IMR-90 (cell line): ENCODE data around the gene RNF19B. TPM values are rescaled to one million over a fixed set of nuclear protein-coding genes. Genes with fewer than 3 reads are reported as not detected.

Experiments used
- ATAC-seq: fragments of 200-7000 bp; cut with Tn5 transposase; 2 replicates; pipeline ENCODE4 v1.9.1; 2020; ENCODE audit warnings: low read depth, mild to moderate bottlenecking, moderate library complexity
- BruUV-seq: library from RNA; stranded (reverse); fragments of 400-500 nt; replicated peaks from 2 replicates; lab custom pipeline; 2021; lab: Mats Ljungman, UMichigan
- CTCF ChIA-PET: fragments of 300-600 bp; formaldehyde crosslinking; extraction: SDS; loops from one replicate; lab custom pipeline; 2021; ENCODE audit warnings: antibody characterized with exemption; lab: Yijun Ruan, JAX
- POLR2A ChIA-PET: fragments of 300-600 bp; sonication (Branson Sonifier 250); formaldehyde crosslinking; loops from one replicate; lab custom pipeline; 2022; ENCODE audit warnings: antibody characterized with exemption; ENCODE audit not compliant: unreplicated experiment; lab: Charles Lee
- DNase-seq: peaks from one replicate; pipeline ENCODE4 v3.0.0; 2013
- H2AFZ ChIP-seq: replicated peaks from 2 replicates; pipeline ENCODE3; 2013; ENCODE audit warnings: low read length, mild to moderate bottlenecking; ENCODE audit not compliant: poor library complexity
- H2AK5ac ChIP-seq: 2 replicates; pipeline ENCODE4 v1.6.1; 2013; ENCODE audit warnings: low read depth, low read length, inconsistent platforms
- H2AK9ac ChIP-seq: replicated peaks from 2 replicates; pipeline ENCODE3; 2013; ENCODE audit warnings: mild to moderate bottlenecking, low read depth, low read length, moderate library complexity; ENCODE audit not compliant: poor library complexity
- H2BK120ac ChIP-seq: 2 replicates; pipeline ENCODE4 v1.6.1; 2013; ENCODE audit warnings: low read depth, low read length, inconsistent platforms
- H2BK15ac ChIP-seq: 3 replicates; pipeline ENCODE4 v1.6.1; 2013; ENCODE audit warnings: low read depth, low read length, inconsistent platforms
- H2BK20ac ChIP-seq: 2 replicates; pipeline ENCODE4 v1.6.1; 2013; ENCODE audit warnings: low read depth, mild to moderate bottlenecking, inconsistent platforms, low read length, moderate library complexity
- H2BK5ac ChIP-seq: 2 replicates; pipeline ENCODE4 v1.6.1; 2013; ENCODE audit warnings: mild to moderate bottlenecking, low read depth, low read length, inconsistent platforms; ENCODE audit not compliant: poor library complexity, severe bottlenecking
- H3K14ac ChIP-seq: replicated peaks from 2 replicates; pipeline ENCODE4 v1.6.1; 2013; ENCODE audit warnings: low read depth, low read length, inconsistent platforms
- H3K18ac ChIP-seq: 2 replicates; pipeline ENCODE4 v1.6.1; 2013; ENCODE audit warnings: low read depth, low read length, control low read depth
- H3K23ac ChIP-seq: 2 replicates; pipeline ENCODE4 v1.6.1; 2013; ENCODE audit warnings: low read depth, low read length, inconsistent platforms
- H3K27ac ChIP-seq: 2 replicates; pipeline ENCODE4 v1.5.1; 2013; ENCODE audit warnings: mild to moderate bottlenecking, control low read depth, low read length; ENCODE audit not compliant: insufficient read depth
- H3K27me3 ChIP-seq: 2 replicates; pipeline ENCODE4 v1.6.1; 2013; ENCODE audit warnings: low read length; ENCODE audit not compliant: control insufficient read depth, insufficient read depth
- H3K36me3 ChIP-seq: 2 replicates; pipeline ENCODE4 v1.6.1; 2013; ENCODE audit warnings: low read length, mixed read lengths; ENCODE audit not compliant: control insufficient read depth, insufficient read depth
- H3K4ac ChIP-seq: 2 replicates; pipeline ENCODE4 v1.6.1; 2013; ENCODE audit warnings: low read depth, low read length, inconsistent platforms
- H3K4me1 ChIP-seq: 2 replicates; pipeline ENCODE4 v1.6.1; 2013; ENCODE audit warnings: low read length, mixed read lengths; ENCODE audit not compliant: control insufficient read depth, insufficient read depth
- H3K4me2 ChIP-seq: 2 replicates; pipeline ENCODE4 v1.6.1; 2013; ENCODE audit warnings: low read depth, mild to moderate bottlenecking, control low read depth, low read length, moderate library complexity
- H3K4me3 ChIP-seq: 2 replicates; pipeline ENCODE4 v1.5.1; 2013; ENCODE audit warnings: low read depth, mild to moderate bottlenecking, control low read depth, low read length, moderate library complexity; ENCODE audit not compliant: insufficient read depth
- H3K56ac ChIP-seq: 2 replicates; pipeline ENCODE4 v1.6.1; 2013; ENCODE audit warnings: low read length, inconsistent platforms; ENCODE audit not compliant: insufficient read depth; ENCODE audit errors: extremely low read depth
- H3K79me1 ChIP-seq, 2 experiments: 2 replicates each; pipeline ENCODE4 v1.6.1; 2013; ENCODE audit warnings: low read length in 2 of 2, inconsistent platforms in 1 of 2, low read depth in 1 of 2
- H3K9ac ChIP-seq: 2 replicates; pipeline ENCODE4 v1.6.1; 2013; ENCODE audit warnings: low read depth, low read length, control low read depth
- H3K9me1 ChIP-seq: 2 replicates; pipeline ENCODE4 v1.6.1; 2013; ENCODE audit warnings: low read length, inconsistent platforms; ENCODE audit not compliant: insufficient read depth
- H3K9me3 ChIP-seq: 2 replicates; pipeline ENCODE4 v1.6.1; 2013; ENCODE audit warnings: low read length; ENCODE audit not compliant: control insufficient read depth, insufficient read depth
- H4K20me1 ChIP-seq: 2 replicates; pipeline ENCODE4 v1.6.1; 2013; ENCODE audit warnings: low read length, inconsistent platforms; ENCODE audit not compliant: insufficient read depth
- H4K5ac ChIP-seq: 2 replicates; pipeline ENCODE4 v1.6.1; 2013; ENCODE audit warnings: mild to moderate bottlenecking, low read depth, low read length, control low read depth
- H4K8ac ChIP-seq, 2 experiments: 2 replicates each; pipeline ENCODE4 v1.6.1; 2013; ENCODE audit warnings: low read depth in 2 of 2, low read length in 2 of 2, control low read depth in 1 of 2, inconsistent platforms in 1 of 2
- H4K91ac ChIP-seq: 2 replicates; pipeline ENCODE4 v1.6.1; 2013; ENCODE audit warnings: low read depth, low read length, inconsistent platforms; ENCODE audit not compliant: insufficient read depth
- CEBPB ChIP-seq: IDR thresholded peaks from 2 replicates; pipeline ENCODE4 v1.6.1; 2012; ENCODE audit warnings: low read depth, low read length, improper control_type of control experiment
- CHD1 ChIP-seq: IDR thresholded peaks from 2 replicates; pipeline ENCODE4 v1.6.1; 2012; ENCODE audit warnings: low read depth, low read length, improper control_type of control experiment
- FOS ChIP-seq: fragments of 150-350 bp; IDR thresholded peaks from 2 replicates; pipeline ENCODE4 v1.6.1; 2016; ENCODE audit warnings: low read depth, low read length
- MAFK ChIP-seq: IDR thresholded peaks from 2 replicates; pipeline ENCODE4 v1.6.1; 2012; ENCODE audit warnings: low read depth, low read length, improper control_type of control experiment
- MAZ ChIP-seq: IDR thresholded peaks from 2 replicates; pipeline ENCODE4 v1.6.1; 2012; ENCODE audit warnings: low read depth, mild to moderate bottlenecking, low read length, improper control_type of control experiment, moderate library complexity, borderline replicate concordance
- NFE2L2 ChIP-seq: fragments of 150-350 bp; IDR thresholded peaks from 2 replicates; pipeline ENCODE4 v1.6.1; 2016; ENCODE audit warnings: low read depth, mild to moderate bottlenecking, low read length
- POLR2A ChIP-seq: IDR thresholded peaks from 2 replicates; pipeline ENCODE4 v1.6.1; 2012; ENCODE audit warnings: mild to moderate bottlenecking, low read depth, low read length
- RCOR1 ChIP-seq: IDR thresholded peaks from 2 replicates; pipeline ENCODE4 v1.6.1; 2012; ENCODE audit warnings: mild to moderate bottlenecking, low read length, improper control_type of control experiment; ENCODE audit not compliant: insufficient replicate concordance
- RFX5 ChIP-seq: IDR thresholded peaks from 2 replicates; pipeline ENCODE4 v1.8.0; 2012; ENCODE audit warnings: low read depth, mild to moderate bottlenecking, low read length, moderate library complexity
- SMC3 ChIP-seq: fragments of 150-350 bp; IDR thresholded peaks from 2 replicates; pipeline ENCODE4 v1.6.1; 2016; ENCODE audit warnings: low read depth, mild to moderate bottlenecking, antibody characterized with exemption, low read length, moderate library complexity
- WGBS, 2 experiments: methylation state at CpG; one replicate each; pipeline versions ENCODE4 v1.1.5 to v1.1.7; 2013; ENCODE audit warnings: missing lambda C conversion rate in 2 of 2; ENCODE audit not compliant: insufficient read length in 1 of 2; ENCODE audit errors: extremely low coverage in 2 of 2; 5-methylcytosine and 5-hydroxymethylcytosine counted together
- dilution Hi-C: fragments of 300-500 bp; cut with HindIII; formaldehyde crosslinking; loops from one replicate; pipeline ENCODE4 v1.14.3; 2018; ENCODE audit warnings: low sequenced_read_pairs; ENCODE audit not compliant: unreplicated experiment
- in situ Hi-C: fragments of 300-500 bp; cut with MboI; formaldehyde crosslinking; loops from 3 replicates; pipeline ENCODE4 v1.14.3; 2019; ENCODE audit warnings: low sequenced_read_pairs, inconsistent platforms, mixed read lengths
- intact Hi-C: fragments of 100-400 bp; cut with micrococcal nuclease; formaldehyde crosslinking; loops from 2 replicates; pipeline ENCODE4 v1.10.0; 2022
- polyA plus RNA-seq, 3 experiments: library from polyadenylated mRNA; depleted of rRNA; stranded (reverse); fragments of >200 nt; gene quantifications; 2 replicates each; pipeline ENCODE4 v1.2.3, GENCODE V29; 2012; ENCODE audit warnings: low replicate concordance in 1 of 3
- total RNA-seq: library from RNA; depleted of rRNA; stranded (reverse); fragments of >200 nt; gene quantifications from 2 replicates; pipeline ENCODE4 v1.2.3, GENCODE V29; 2012
- TF ChIP-seq, protein P1 (sequence below): conservative IDR thresholded peaks from 2 replicates; pipeline ENCODE4 v1.5.1; 2012; ENCODE audit warnings: mild to moderate bottlenecking, low read depth, low read length, improper control_type of control experiment
- TF ChIP-seq, protein P2 (sequence below): fragments of 150-350 bp; IDR thresholded peaks from 2 replicates; pipeline ENCODE4 v1.6.1; 2016; ENCODE audit warnings: low read depth, mild to moderate bottlenecking, low read length, moderate library complexity, borderline replicate concordance

The RNF19B gene
- total and polyA plus RNA-seq, 2 of the 4 experiments (the other 2 are of a cell fraction) = 10.0 to 11.6 TPM

- no peak overlapping the region for H2BK5ac ChIP-seq
- H3K4me1 ChIP-seq = peaks cover 2% of the 10 kb centered on the region; the same call in 1 of the 2 replicates
- H2AK5ac ChIP-seq = peak overlapping the region; percentile 58
- peak overlapping the region; percentile 83 for H4K5ac ChIP-seq
- no peak for DNase-seq
- peaks cover 5% of the 10 kb centered on the region for H3K27me3 ChIP-seq
- H3K18ac ChIP-seq = peak overlapping the region; percentile 17; the same call in 1 of the 2 replicates
- H3K9ac ChIP-seq = peak overlapping the region; percentile 49
- intact Hi-C loops = no loop called here
- peak overlapping the region; percentile 40; the same call in 1 of the 2 replicates for H2BK120ac ChIP-seq
- H3K79me1 ChIP-seq = peaks cover 0 to 9% of the 10 kb centered on the region in 2 experiments; a peak in 1 of 4 replicates
- in situ Hi-C loops = no loop called here
- BruUV-seq = no TSS peak
- peak overlapping the region; percentile 58; the same call in 1 of the 2 replicates for H3K4ac ChIP-seq
- H4K20me1 ChIP-seq = no peaks in the 10 kb centered on the region
- no peak overlapping the region for H2AK9ac ChIP-seq
- CTCF ChIA-PET = interaction anchor here (0.6 to 1.2 kb wide), 2 partner anchors 113 to 327 kb away, joined by 3 read pairs; no protein-coding TSS in a partner anchor
- peak overlapping the region; percentile 66; the same call in 1 of the 2 replicates for H4K91ac ChIP-seq
- H3K27ac ChIP-seq = peak overlapping the region; percentile 2; the same call in 1 of the 2 replicates
- POLR2A ChIA-PET = no interaction called here
- H3K4me3 ChIP-seq = peak overlapping the region; percentile 68
- H3K4me2 ChIP-seq = peak overlapping the region; percentile 84
- TF ChIP-seq CEBPB (no peak), POLR2A (no peak), SMC3 (no peak), RCOR1 (no peak), MAZ (no peak), CHD1 (no peak), RFX5 (no peak), NFE2L2 (no peak), FOS (no peak), MAFK (no peak)
- TF ChIP-seq, protein P1, sequence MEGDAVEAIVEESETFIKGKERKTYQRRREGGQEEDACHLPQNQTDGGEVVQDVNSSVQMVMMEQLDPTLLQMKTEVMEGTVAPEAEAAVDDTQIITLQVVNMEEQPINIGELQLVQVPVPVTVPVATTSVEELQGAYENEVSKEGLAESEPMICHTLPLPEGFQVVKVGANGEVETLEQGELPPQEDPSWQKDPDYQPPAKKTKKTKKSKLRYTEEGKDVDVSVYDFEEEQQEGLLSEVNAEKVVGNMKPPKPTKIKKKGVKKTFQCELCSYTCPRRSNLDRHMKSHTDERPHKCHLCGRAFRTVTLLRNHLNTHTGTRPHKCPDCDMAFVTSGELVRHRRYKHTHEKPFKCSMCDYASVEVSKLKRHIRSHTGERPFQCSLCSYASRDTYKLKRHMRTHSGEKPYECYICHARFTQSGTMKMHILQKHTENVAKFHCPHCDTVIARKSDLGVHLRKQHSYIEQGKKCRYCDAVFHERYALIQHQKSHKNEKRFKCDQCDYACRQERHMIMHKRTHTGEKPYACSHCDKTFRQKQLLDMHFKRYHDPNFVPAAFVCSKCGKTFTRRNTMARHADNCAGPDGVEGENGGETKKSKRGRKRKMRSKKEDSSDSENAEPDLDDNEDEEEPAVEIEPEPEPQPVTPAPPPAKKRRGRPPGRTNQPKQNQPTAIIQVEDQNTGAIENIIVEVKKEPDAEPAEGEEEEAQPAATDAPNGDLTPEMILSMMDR = no peak
- TF ChIP-seq, protein P2, sequence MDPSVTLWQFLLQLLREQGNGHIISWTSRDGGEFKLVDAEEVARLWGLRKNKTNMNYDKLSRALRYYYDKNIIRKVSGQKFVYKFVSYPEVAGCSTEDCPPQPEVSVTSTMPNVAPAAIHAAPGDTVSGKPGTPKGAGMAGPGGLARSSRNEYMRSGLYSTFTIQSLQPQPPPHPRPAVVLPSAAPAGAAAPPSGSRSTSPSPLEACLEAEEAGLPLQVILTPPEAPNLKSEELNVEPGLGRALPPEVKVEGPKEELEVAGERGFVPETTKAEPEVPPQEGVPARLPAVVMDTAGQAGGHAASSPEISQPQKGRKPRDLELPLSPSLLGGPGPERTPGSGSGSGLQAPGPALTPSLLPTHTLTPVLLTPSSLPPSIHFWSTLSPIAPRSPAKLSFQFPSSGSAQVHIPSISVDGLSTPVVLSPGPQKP = no peak
- WGBS, 2 experiments = 45% methylated on average over 7 of the region's 24 CpGs; no CpG with 5 or more reads in 1 of the 2 experiments
- dilution Hi-C loops = no loop called here
- H3K9me3 ChIP-seq = no peaks in the 10 kb centered on the region
- H4K8ac ChIP-seq = peak overlapping the region; percentile 50 to 90; a peak in 2 of 4 replicates
- peaks cover 6% of the 10 kb centered on the region; the same call in 1 of the 2 replicates for H3K9me1 ChIP-seq
- no peak overlapping the region for H2BK15ac ChIP-seq
- peak overlapping the region; percentile 94 for H3K14ac ChIP-seq
- H2BK20ac ChIP-seq = no peak overlapping the region
- peak overlapping the region; percentile 9; the same call in 1 of the 2 replicates for H3K56ac ChIP-seq
- H3K36me3 ChIP-seq = 0 out of 2 replicates have a peak, but pooled peaks cover 1% of the 10 kb centered on the region
- H3K23ac ChIP-seq = peak overlapping the region; percentile 72; the same call in 1 of the 2 replicates
- H2AFZ ChIP-seq = peak overlapping the region; percentile 91
- no peak for ATAC-seq
Measured at GRCh38 chr1:32901823-32902534, 62.6 kb downstream of the RNF19B start.
